Measurements from ENCODE around the gene ZNF142.
A peak's percentile ranks its signal among the peaks of the same experiment; 100 is the strongest.

ZNF142 gene, protein sequence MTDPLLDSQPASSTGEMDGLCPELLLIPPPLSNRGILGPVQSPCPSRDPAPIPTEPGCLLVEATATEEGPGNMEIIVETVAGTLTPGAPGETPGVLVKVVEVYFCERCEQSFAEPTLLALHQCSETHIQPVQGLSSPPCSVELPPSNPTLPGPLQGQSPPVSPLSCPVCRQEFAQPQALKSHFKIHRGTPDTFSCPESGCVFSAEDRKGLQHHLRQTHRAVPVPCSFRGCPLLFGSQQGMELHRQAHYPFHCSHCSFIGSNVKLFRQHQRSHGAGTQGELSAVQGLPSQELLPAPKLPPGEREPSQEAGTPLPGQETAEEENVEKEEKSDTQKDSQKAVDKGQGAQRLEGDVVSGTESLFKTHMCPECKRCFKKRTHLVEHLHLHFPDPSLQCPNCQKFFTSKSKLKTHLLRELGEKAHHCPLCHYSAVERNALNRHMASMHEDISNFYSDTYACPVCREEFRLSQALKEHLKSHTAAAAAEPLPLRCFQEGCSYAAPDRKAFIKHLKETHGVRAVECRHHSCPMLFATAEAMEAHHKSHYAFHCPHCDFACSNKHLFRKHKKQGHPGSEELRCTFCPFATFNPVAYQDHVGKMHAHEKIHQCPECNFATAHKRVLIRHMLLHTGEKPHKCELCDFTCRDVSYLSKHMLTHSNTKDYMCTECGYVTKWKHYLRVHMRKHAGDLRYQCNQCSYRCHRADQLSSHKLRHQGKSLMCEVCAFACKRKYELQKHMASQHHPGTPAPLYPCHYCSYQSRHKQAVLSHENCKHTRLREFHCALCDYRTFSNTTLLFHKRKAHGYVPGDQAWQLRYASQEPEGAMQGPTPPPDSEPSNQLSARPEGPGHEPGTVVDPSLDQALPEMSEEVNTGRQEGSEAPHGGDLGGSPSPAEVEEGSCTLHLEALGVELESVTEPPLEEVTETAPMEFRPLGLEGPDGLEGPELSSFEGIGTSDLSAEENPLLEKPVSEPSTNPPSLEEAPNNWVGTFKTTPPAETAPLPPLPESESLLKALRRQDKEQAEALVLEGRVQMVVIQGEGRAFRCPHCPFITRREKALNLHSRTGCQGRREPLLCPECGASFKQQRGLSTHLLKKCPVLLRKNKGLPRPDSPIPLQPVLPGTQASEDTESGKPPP (N-terminal part only)

DNA sequence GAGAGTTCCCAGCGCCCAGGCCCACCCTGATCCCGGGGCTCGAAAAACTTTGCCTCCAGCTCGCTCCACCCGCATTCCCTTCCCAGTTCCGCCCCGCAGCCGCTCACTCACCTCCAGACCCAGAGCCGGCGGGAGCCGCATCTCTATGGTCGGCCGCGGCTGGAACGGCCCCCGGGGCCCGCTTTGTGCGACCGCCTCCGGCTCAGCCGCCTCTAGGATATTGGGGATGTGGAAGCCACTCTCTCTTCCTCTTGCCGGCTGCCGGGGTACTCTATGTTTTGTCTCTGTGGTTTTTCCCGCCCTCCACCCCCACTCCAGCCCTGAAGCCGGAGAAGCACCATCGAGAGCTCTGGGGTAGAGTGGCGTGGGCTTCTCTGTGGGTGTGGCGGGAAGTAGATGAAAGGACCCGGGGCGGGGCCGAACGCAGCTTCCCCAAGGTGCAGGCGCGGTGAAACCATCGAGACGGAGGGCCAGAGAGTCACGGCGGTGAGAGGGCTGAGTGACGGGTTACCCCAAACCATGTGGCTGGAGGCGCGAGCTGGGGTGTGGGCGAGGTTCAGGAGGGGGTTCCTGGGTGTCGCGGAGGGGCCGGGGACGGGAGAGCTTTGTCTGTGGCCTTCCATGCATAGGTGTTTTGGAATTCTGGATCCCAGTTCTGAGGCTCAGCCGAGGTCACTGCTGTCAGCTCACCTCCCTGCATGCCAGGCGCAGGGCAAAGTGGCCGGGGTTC is at the start of gene ZNF142, which contains the start of gene BCS1L:
ZNF142 (minus strand) TSS at position 366 of the 730 bp plus-strand sequence. CDS start 3,194 bp downstream, outside the sequence.
BCS1L (plus strand) TSS at position 426 of the 730 bp plus-strand sequence. CDS start 1,305 bp downstream, outside the sequence.
- intact Hi-C loops (cut with DNase I; ENCODE audit: low total_unique reads), result no loop called here

DNA sequence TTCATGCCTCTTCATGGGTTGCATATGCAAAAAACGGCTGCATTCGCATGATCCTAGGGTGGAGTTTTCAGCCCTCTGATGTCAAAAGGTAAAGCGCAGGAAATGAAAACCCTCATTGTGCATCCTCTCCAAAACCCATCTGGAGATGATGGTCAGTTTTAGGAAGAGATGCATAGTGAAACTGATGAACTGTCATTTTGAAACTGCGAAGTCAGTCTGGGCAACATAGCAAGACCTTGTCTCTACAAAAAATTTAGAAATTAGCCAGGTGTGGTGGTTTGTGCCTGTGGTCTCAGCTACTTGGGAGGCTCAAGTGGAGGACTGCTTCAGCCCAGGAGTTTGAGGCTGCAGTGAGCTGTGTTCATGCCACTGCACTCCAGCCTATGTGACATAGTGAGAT is 48.7 kb upstream of the ZNF142 start:
- intact Hi-C loops (cut with DNase I; ENCODE audit: low total_unique reads), result no loop called here
- Histone ChIP-seq H3K27ac (no peak overlapping the region), H3K36me3 (no peaks in the 10 kb centered on the region), H3K27me3 (no peaks in the 10 kb centered on the region), H3K4me3 (no peak overlapping the region), H3K4me1 (peaks cover 0 to 18% (median 8%) of the 10 kb centered on the region in 4 donors), H3K9me3 (no peaks in the 10 kb centered on the region)
- TF ChIP-seq, protein P1, sequence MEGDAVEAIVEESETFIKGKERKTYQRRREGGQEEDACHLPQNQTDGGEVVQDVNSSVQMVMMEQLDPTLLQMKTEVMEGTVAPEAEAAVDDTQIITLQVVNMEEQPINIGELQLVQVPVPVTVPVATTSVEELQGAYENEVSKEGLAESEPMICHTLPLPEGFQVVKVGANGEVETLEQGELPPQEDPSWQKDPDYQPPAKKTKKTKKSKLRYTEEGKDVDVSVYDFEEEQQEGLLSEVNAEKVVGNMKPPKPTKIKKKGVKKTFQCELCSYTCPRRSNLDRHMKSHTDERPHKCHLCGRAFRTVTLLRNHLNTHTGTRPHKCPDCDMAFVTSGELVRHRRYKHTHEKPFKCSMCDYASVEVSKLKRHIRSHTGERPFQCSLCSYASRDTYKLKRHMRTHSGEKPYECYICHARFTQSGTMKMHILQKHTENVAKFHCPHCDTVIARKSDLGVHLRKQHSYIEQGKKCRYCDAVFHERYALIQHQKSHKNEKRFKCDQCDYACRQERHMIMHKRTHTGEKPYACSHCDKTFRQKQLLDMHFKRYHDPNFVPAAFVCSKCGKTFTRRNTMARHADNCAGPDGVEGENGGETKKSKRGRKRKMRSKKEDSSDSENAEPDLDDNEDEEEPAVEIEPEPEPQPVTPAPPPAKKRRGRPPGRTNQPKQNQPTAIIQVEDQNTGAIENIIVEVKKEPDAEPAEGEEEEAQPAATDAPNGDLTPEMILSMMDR (IDR thresholded peaks at IDR 0.05), result no peak
- DNase-seq, result no peak

More for the DNA sequence above, at the start of gene ZNF142, which contains the start of gene BCS1L:
- Histone ChIP-seq H3K36me3 (peaks cover 42 to 55% (median 52%) of the 10 kb centered on the region in 3 donors), H3K27me3 (no peaks in the 10 kb centered on the region), H3K9me3 (no peaks in the 10 kb centered on the region), H3K4me3 (peak within 1 kb of the TSS; percentile 77 to 83), H3K27ac (peak within 1 kb of the TSS; percentile 77 to 79), H3K4me1 (peaks cover 0 to 22% (median 12%) of the 10 kb centered on the region in 4 donors)
- peak; percentile 94 for DNase-seq
- TF ChIP-seq, protein P1 (IDR thresholded peaks at IDR 0.05), result no peak

DNA sequence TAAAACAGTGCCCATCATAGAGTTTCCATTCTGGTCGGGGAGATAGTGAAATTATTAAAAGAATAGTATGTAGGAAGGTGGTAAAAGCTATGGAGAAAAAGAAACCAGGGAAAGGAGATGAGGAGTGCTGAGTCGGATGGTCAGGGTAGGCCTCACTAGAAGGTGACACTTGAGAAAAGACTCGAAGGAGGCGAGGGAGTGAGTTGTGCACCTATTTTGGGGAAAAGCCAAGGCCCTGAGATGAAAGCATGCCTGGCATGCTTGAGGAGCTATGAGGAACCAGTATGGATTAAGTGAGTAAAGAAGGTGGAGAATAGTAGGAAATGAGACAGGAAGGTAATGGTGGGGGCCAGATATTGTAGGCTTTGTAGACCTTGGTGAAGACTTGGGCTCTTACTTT is 43.9 kb upstream of the ZNF142 start:
- TF ChIP-seq, protein P1 (IDR thresholded peaks at IDR 0.05), result no peak
- intact Hi-C loops (cut with DNase I; ENCODE audit: low total_unique reads), result no loop called here
- no peak overlapping the region for H3K27ac ChIP-seq

DNA sequence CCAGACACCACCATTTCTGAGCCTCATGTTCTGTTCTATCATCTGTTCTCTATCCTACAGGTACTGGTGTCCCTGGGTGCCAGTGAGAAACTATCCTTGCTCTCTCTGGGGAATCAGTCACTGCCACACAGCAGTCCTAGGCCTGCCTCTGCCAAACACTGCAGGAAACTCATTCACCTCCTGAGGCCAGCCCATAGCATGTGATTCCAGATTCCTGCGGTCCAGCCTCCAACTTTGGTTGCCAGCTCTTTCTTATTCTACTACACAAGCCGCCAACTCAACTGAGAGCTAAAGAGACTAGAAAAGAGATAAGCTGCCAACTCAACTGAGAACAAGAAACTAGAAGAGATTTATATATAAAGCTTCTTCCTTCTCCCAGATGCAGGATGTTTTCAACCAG is 42.4 kb upstream of the ZNF142 start:
- Histone ChIP-seq H3K9me3 (no peaks in the 10 kb centered on the region), H3K27me3 (no peaks in the 10 kb centered on the region), H3K4me1 (no peaks in the 10 kb centered on the region), H3K36me3 (peaks cover 18 to 48% (median 33%) of the 10 kb centered on the region in 3 donors), H3K27ac (no peak overlapping the region), H3K4me3 (no peak overlapping the region)
- intact Hi-C loops (cut with DNase I; ENCODE audit: low total_unique reads), result no loop called here
- DNase-seq, result no peak
- TF ChIP-seq, protein P1 (IDR thresholded peaks at IDR 0.05), result no peak

More for the DNA sequence above, 43.9 kb upstream of the ZNF142 start:
- DNase-seq, result no peak
- Histone ChIP-seq H3K36me3 (peaks cover 12 to 33% (median 21%) of the 10 kb centered on the region in 3 donors), H3K27me3 (no peaks in the 10 kb centered on the region), H3K4me1 (no peaks in the 10 kb centered on the region), H3K9me3 (no peaks in the 10 kb centered on the region), H3K4me3 (no peak overlapping the region)
